ENCODE results near the gene CSAG3.
"Not testable (repeated sequence)": the region's sequence is repeated elsewhere in the genome, so short reads cannot be mapped to it uniquely, and the experiment has no call there.

GRCh38 chrX:152713815-152714787 is 44.9 kb upstream of the CSAG3 start, which contains the start of gene MAGEA2B:
- not testable (repeated sequence) for TF ChIP-seq CTCF, POLR2A (IDR thresholded peaks at IDR 0.05)
